ENCODE data around the gene KIF18B. TPM values are rescaled to one million over a fixed set of nuclear protein-coding genes. Genes with fewer than 3 reads are reported as not detected.

KIF18B gene
- total and polyA plus RNA-seq, 2 of the 13 experiments (the other 11 are each of a cell fraction or from before 2014, with no cell fraction given) = 15.2 to 15.3 TPM

DNA sequence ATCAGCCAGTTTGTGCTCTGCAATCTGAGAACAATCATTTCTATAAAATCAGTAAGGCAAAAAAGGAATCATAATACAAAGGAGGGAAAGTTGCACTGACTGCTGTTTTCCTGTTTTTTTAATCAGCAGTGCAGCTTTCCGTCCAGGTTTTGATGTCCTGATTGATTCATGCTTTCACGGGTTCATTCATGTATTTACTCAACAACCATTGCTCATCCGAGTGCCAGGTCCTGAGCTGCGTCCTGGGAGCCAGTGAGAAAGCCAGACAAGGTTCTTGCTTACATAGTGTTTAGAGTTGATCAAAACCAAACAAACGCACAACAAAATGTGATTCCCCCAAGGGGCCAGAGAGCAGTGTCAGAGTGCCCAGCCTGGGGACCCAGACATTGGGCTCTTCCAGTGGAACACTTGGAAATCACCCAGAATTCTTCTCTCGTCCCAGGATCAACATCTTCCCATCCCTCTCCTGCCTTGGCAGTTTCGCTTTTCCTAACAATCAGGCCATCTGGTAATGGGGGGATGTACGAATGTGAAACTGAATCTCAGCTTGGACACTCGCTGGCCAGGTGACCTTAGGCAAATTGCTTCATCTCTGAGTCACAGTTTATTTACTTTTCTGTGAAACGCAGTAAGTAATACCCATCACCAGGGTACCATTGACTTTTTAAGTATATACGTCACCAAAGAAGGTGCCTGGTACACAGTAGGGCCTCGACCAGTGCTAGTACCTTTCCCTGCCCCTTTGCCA lies 33.8 kb upstream of the KIF18B start (continued):
- TF ChIP-seq, protein P1, sequence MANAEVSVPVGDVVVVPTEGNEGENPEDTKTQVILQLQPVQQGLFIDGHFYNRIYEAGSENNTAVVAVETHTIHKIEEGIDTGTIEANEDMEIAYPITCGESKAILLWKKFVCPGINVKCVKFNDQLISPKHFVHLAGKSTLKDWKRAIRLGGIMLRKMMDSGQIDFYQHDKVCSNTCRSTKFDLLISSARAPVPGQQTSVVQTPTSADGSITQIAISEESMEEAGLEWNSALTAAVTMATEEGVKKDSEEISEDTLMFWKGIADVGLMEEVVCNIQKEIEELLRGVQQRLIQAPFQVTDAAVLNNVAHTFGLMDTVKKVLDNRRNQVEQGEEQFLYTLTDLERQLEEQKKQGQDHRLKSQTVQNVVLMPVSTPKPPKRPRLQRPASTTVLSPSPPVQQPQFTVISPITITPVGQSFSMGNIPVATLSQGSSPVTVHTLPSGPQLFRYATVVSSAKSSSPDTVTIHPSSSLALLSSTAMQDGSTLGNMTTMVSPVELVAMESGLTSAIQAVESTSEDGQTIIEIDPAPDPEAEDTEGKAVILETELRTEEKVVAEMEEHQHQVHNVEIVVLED (CRISPR knock-in tag; IDR thresholded peaks at IDR 0.05; ENCODE audit: borderline replicate concordance) = no peak
- peak; percentile 34; the same call in 1 of the 2 replicates for TF ChIP-seq ZNF263 (CRISPR knock-in tag; IDR thresholded peaks at IDR 0.05)
- TF ChIP-seq ZNF501 (CRISPR knock-in tag; IDR thresholded peaks at IDR 0.05) = peak; percentile 89
- 0 out of 2 replicates have a peak, but pooled peaks have one; percentile 58 for TF ChIP-seq DNMT3B (CRISPR knock-in tag; conservative IDR thresholded peaks at IDR 0.05)
- TF ChIP-seq XRCC5 (optimal IDR thresholded peaks at IDR 0.05; ENCODE audit: low read length) = peak; percentile 28
- peak; percentile 81 for TF ChIP-seq FOXA3 (CRISPR knock-in tag; IDR thresholded peaks at IDR 0.05)
- TF ChIP-seq GABPB1 (CRISPR knock-in tag; IDR thresholded peaks at IDR 0.05) = peak; percentile 20; the same call in 1 of the 2 replicates
- peak; percentile 90 for TF ChIP-seq CREB1 (IDR thresholded peaks at IDR 0.05)
- peak; percentile 85 for TF ChIP-seq CREB1 (CRISPR knock-in tag; IDR thresholded peaks at IDR 0.05)
- no peak for TF ChIP-seq REL (CRISPR knock-in tag; conservative IDR thresholded peaks at IDR 0.05)
- TF ChIP-seq NR2F6 (IDR thresholded peaks at IDR 0.05) = peak; percentile 81
- peak; percentile 82; the same call in 1 of the 2 replicates for TF ChIP-seq NR2F6 (CRISPR knock-in tag; IDR thresholded peaks at IDR 0.05)
- TF ChIP-seq CEBPB (IDR thresholded peaks at IDR 0.05; ENCODE audit: borderline replicate concordance, low read depth, low read length) = peak; percentile 96
- TF ChIP-seq, protein P2, sequence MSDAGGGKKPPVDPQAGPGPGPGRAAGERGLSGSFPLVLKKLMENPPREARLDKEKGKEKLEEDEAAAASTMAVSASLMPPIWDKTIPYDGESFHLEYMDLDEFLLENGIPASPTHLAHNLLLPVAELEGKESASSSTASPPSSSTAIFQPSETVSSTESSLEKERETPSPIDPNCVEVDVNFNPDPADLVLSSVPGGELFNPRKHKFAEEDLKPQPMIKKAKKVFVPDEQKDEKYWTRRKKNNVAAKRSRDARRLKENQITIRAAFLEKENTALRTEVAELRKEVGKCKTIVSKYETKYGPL (CRISPR knock-in tag; IDR thresholded peaks at IDR 0.05) = no peak
- TF ChIP-seq ARID2 (CRISPR knock-in tag; IDR thresholded peaks at IDR 0.05; ENCODE audit: borderline replicate concordance) = no peak
- TF ChIP-seq, protein P3, sequence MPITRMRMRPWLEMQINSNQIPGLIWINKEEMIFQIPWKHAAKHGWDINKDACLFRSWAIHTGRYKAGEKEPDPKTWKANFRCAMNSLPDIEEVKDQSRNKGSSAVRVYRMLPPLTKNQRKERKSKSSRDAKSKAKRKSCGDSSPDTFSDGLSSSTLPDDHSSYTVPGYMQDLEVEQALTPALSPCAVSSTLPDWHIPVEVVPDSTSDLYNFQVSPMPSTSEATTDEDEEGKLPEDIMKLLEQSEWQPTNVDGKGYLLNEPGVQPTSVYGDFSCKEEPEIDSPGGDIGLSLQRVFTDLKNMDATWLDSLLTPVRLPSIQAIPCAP (CRISPR knock-in tag; IDR thresholded peaks at IDR 0.05; ENCODE audit: low read depth) = peak; percentile 76; the same call in 1 of the 2 replicates
- TF ChIP-seq ZNF709 (CRISPR knock-in tag; IDR thresholded peaks at IDR 0.05) = 0 out of 2 replicates have a peak, but pooled peaks have one; percentile 11
- TF ChIP-seq, protein P4, sequence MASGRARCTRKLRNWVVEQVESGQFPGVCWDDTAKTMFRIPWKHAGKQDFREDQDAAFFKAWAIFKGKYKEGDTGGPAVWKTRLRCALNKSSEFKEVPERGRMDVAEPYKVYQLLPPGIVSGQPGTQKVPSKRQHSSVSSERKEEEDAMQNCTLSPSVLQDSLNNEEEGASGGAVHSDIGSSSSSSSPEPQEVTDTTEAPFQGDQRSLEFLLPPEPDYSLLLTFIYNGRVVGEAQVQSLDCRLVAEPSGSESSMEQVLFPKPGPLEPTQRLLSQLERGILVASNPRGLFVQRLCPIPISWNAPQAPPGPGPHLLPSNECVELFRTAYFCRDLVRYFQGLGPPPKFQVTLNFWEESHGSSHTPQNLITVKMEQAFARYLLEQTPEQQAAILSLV (CRISPR knock-in tag; IDR thresholded peaks at IDR 0.05; ENCODE audit: borderline replicate concordance) = no peak
- peak; percentile 92 for TF ChIP-seq ZNF670 (CRISPR knock-in tag; IDR thresholded peaks at IDR 0.05; ENCODE audit: borderline replicate concordance)
